Measurements from ENCODE around the gene SAFB2.

DNA sequence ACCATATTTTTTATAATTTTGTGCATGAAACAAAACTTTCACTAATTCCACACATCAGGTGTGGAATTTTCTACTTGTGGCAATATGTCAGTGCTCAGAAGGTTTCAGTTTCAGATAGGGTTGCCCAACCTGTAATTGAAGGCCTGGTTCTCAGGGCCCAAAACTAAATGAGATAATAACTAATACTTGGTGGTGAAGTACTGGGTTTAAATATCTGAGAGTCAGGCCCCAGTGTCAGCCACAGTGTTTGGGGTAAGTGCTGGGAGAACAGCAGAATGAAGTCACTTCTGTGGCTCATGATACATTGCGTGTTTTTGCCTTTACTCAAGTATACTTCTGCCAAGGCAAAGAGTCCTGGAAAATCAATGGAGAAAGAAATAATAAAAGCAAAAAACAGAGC, 5.9 kb upstream of the SAFB2 start:
- TF ChIP-seq, protein P1, sequence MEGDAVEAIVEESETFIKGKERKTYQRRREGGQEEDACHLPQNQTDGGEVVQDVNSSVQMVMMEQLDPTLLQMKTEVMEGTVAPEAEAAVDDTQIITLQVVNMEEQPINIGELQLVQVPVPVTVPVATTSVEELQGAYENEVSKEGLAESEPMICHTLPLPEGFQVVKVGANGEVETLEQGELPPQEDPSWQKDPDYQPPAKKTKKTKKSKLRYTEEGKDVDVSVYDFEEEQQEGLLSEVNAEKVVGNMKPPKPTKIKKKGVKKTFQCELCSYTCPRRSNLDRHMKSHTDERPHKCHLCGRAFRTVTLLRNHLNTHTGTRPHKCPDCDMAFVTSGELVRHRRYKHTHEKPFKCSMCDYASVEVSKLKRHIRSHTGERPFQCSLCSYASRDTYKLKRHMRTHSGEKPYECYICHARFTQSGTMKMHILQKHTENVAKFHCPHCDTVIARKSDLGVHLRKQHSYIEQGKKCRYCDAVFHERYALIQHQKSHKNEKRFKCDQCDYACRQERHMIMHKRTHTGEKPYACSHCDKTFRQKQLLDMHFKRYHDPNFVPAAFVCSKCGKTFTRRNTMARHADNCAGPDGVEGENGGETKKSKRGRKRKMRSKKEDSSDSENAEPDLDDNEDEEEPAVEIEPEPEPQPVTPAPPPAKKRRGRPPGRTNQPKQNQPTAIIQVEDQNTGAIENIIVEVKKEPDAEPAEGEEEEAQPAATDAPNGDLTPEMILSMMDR (IDR thresholded peaks at IDR 0.05): no peak
- TF ChIP-seq POLR2A (IDR thresholded peaks at IDR 0.05) (no peak), EP300 (IDR thresholded peaks at IDR 0.05) (no peak)

Measured in tibial nerve (tissue), 4 donors.